ENCODE data around the gene WDR82. TPM values are rescaled to one million over a fixed set of nuclear protein-coding genes. Genes with fewer than 3 reads are reported as not detected.

Gene WDR82
- total and polyA plus RNA-seq, 2 of the 8 experiments (the other 6 are each of a cell fraction or from before 2014, with no cell fraction given), result 33.5 to 82.7 TPM

GRCh38 chr3:52315006-52315405 lies 36.6 kb upstream of the WDR82 start:
- Histone ChIP-seq H3K4me3 (ENCODE audit: extremely low read depth in 1 of 4, insufficient read depth in 2 of 4, low read depth in 3 of 4, low read length in 4 of 4) (no peak overlapping the region), H2BK12ac (ENCODE audit: low read depth, low read length) (no peak overlapping the region), H3K27ac (ENCODE audit: low read depth, low read length) (no peak overlapping the region), H3K4ac (replicated peaks; ENCODE audit: insufficient read length, low read depth, low read length) (no peak overlapping the region), H3K23ac (ENCODE audit: insufficient read length) (no peak overlapping the region), H3K27me3 (replicated peaks in 1 of 4; ENCODE audit: control insufficient read depth in 3 of 4, extremely low read depth in 1 of 4, insufficient read depth in 3 of 4, low read length in 3 of 4) (peaks cover 0 to 14% (median 10%) of the 10 kb centered on the region in 4 experiments; a peak in 4 of 7 replicates), H3K9me3 (ENCODE audit: insufficient read depth in 2 of 2, low read depth in 1 of 2, low read length in 1 of 2) (no peaks in the 10 kb centered on the region), H2AFZ (ENCODE audit: low read length) (no peak overlapping the region), H4K20me1 (replicated peaks in 1 of 2; ENCODE audit: control insufficient read depth in 1 of 2, insufficient read depth in 2 of 2, low read length in 2 of 2) (no peaks in the 10 kb centered on the region), H3K36me3 (ENCODE audit: control insufficient read depth in 2 of 4, insufficient read depth in 4 of 4, low read length in 3 of 4) (no peaks in the 10 kb centered on the region), H4K91ac (replicated peaks; ENCODE audit: insufficient read length, low read length) (no peak overlapping the region), H2BK120ac (replicated peaks; ENCODE audit: low read depth, low read length) (no peak overlapping the region), H4K8ac (ENCODE audit: extremely low read depth, insufficient read depth, low read length) (no peak overlapping the region), H3K14ac (ENCODE audit: insufficient read length) (no peak overlapping the region), H3K4me1 (replicated peaks in 1 of 4; ENCODE audit: control insufficient read depth in 3 of 4, insufficient read depth in 4 of 4, low read length in 3 of 4) (peaks cover 0 to 3% (median 3%) of the 10 kb centered on the region in 4 experiments; a peak in 5 of 7 replicates), H3K79me2 (ENCODE audit: control insufficient read depth in 1 of 2, insufficient read depth in 2 of 2, low read length in 2 of 2) (no peaks in the 10 kb centered on the region), H3K18ac (ENCODE audit: extremely low read depth, low read length) (no peak overlapping the region), H3K79me1 (ENCODE audit: low read depth, low read length) (no peaks in the 10 kb centered on the region), H4K5ac (ENCODE audit: insufficient read length, low read depth, low read length) (no peak overlapping the region), H2BK5ac (ENCODE audit: low read depth, low read length) (no peak overlapping the region), H2BK15ac (ENCODE audit: low read length) (no peak overlapping the region), H3K23me2 (ENCODE audit: low read depth, low read length) (peaks cover 4% of the 10 kb centered on the region; the same call in 1 of the 2 replicates), H2AK5ac (ENCODE audit: low read depth, low read length) (no peak overlapping the region), H2BK20ac (ENCODE audit: low read length) (no peak overlapping the region), H3K56ac (replicated peaks; ENCODE audit: insufficient read length, low read depth, low read length) (no peak overlapping the region), H3K4me2 (ENCODE audit: insufficient read depth in 1 of 2, low read depth in 2 of 2, low read length in 2 of 2) (no peak overlapping the region), H3K9ac (replicated peaks in 1 of 4; ENCODE audit: extremely low read depth in 1 of 4, low read depth in 3 of 4, low read length in 3 of 4) (no peak overlapping the region)
- DNase-seq (ENCODE audit: low read depth in 1 of 2, low spot score in 2 of 2) (no peak), FAIRE-seq (no peak)
- 94% methylated on average over 6 of the region's 6 CpGs; no CpG with 5 or more reads in 1 of the 2 experiments for WGBS, 2 experiments (ENCODE audit: extremely low coverage in 1 of 2, insufficient coverage in 1 of 2, insufficient read length in 1 of 2, insufficient replicate concordance in 2 of 2, low coverage in 1 of 2, low lambda C conversion rate in 2 of 2, missing lambda C conversion rate in 1 of 2)
- CTCF ChIA-PET (ENCODE audit: partially characterized antibody), result interaction anchor here (1.1 to 1.9 kb wide), 6 partner anchors 14 to 94 kb away, joined by 3 to 9 read pairs (median 4); no protein-coding TSS in a partner anchor
- POLR2A ChIA-PET (ENCODE audit: partially characterized antibody), result interaction anchor here (0.6 kb wide), 1 partner anchor 405 kb away, joined by 3 read pairs; no protein-coding TSS in a partner anchor
- TF ChIP-seq CTCF (IDR thresholded peaks at IDR 0.05; ENCODE audit: control extremely low read depth in 1 of 3, insufficient read depth in 1 of 3, low read depth in 1 of 3, low read length in 3 of 3), result no peak
